ENCODE results near the gene PMM2.

GRCh38 chr16:8763083-8763482 lies 34.6 kb upstream of the PMM2 start:
- TF ChIP-seq CTCF (IDR thresholded peaks at IDR 0.05): no peak
- TF ChIP-seq EP300 (IDR thresholded peaks at IDR 0.05): no peak
- TF ChIP-seq POLR2A (IDR thresholded peaks at IDR 0.05): no peak

Data from gastroesophageal sphincter (tissue), 3 donors.